Stimulated activated CD4-positive, alpha-beta T cell treated with anti-CD3 and anti-CD28 coated beads, TNF-alpha, amount 100 ng/mL, for 1 hour (primary cell): ENCODE measurements around the gene ST6GAL1.
"Not testable (repeated sequence)": the region's sequence is repeated elsewhere in the genome, so short reads cannot be mapped to it uniquely, and the experiment has no call there.

Experiments
- DNase-seq, 3 donors: peaks; one replicate each; pipeline ENCODE4 v3.0.0-alpha.2; 2020; ENCODE audit warnings: low read depth in 3 of 3, low spot score in 1 of 3

The ST6GAL1 gene

DNA sequence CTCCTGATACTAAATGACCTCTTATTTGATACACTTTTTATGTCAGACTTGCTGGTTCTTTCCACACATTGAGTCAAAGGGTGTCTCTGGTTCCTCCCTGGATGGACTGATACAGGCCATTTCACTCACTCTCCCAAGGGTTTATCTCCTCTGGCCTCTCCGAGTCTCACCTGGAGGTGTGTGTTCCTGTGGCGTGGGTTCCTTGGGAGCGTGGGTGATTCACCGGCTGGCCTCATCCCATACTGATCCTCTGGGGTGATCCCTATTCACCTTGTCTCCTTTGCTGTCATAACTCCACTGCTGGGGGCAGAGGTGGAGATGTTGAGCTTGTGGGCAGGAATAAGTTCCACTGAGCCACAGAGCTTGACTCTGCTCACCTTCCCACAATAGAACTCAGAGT, 61.1 kb downstream of the ST6GAL1 start:
- no peak for DNase-seq

DNA sequence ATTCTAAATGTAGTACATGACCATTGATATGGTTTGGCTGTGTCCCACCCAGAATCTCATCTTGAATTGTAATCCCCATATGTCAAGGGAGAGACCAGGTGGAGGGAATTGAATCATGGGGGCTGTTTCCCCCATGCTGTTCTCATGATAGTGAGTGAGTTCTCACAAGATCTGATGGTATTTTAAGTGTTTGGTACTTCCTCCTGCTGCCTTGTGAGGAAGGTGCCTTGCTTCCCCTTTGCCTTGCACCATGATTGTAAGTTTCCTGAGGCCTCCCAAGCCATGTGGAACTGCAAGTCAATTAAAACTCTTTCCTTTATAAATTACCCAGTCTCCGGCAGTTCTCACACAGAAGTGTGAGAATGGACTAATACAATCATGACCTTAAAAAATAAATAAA, 61.8 kb downstream of the ST6GAL1 start:
- not testable (repeated sequence) for DNase-seq

DNA sequence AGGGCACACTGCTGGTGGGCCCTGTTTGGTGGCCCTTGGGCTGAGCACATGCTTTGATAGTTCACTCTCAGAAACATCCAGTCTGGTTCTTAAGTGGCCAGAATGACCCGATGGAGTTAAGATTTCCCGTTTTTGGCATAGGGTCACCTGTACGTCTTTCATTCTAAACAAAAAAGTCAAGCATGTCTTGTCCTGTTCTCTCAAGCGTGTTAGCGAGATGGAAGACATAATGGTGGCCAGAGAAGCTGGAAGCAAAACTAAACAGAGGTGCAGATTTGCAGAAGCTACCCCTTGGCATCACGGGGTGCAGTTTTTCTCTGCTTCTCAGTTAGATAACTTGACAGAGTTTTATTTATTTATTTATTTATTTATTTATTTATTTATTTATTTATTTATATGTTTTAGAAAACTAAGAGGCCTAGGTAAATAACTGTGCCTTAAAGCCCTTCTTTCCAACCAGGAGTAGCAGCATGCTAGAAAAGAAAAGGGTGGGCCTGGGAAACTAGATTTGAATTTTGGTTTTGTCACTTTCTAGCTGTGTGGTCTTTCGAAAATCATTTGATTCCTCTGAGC, 63.0 kb downstream of the ST6GAL1 start:
- no peak for DNase-seq

DNA sequence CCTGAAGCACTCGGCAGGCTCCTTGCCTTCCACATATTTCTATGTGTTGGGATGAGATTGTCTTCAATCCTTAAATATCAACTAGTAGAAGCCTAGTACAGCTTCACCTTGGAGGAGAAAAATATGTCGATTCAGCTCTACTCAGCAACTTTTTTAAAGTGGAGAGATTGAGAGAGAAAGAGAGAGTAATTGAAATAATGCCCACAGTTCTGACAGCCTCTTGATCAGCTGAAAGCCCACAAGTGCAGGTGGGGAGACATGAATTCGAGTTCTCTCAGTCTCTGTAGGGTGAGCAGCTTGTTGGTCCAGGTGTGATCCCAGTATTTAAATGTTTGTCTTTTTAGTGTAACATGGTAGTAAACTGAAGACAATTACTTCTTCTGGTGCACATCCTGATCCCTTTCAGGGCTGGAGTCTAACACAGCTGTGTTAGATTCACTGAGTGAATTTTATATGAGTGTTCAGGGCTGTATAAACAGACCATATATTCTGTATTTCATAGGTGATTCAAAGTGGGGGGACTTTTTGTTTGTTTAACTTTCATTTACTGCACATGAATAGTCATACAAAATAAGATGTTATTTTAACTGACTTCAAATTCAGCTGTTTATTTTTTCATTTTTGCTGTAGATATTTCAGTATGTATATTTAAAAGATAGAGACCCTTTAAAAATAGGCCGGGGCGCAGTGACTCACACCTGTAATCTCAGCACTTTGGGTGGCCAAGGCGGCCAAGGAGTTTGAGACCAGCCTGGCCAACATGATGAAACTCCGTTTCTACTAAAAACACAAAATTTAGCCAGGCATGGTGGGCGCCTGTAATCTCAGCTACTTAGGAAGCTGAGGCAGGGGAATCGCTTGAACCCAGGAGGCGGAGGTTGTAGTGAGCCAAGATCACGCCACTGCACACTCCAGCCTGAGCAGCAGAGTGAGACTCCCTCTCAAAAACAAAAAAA, 64.0 kb downstream of the ST6GAL1 start:
- no peak for DNase-seq

DNA sequence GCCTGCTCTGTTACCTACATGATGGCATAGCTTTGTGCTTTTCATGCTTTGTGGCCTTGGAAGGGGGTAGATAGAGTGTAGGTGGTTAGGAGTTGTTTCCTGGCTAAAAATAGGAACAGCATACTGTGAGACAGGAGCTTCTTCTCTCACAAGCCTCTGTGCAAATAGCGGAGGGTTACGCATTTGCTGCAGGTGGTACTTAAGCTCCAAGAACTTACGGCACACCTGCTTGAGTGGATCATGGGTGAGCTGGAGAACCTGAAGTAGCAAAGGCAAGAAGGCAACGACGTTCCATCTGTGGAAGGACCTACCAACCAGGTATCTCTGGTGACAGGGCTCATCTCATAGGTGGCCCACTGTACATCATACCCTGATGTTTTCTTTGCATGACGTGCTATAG, 66.0 kb downstream of the ST6GAL1 start:
- DNase-seq = no peak

DNA sequence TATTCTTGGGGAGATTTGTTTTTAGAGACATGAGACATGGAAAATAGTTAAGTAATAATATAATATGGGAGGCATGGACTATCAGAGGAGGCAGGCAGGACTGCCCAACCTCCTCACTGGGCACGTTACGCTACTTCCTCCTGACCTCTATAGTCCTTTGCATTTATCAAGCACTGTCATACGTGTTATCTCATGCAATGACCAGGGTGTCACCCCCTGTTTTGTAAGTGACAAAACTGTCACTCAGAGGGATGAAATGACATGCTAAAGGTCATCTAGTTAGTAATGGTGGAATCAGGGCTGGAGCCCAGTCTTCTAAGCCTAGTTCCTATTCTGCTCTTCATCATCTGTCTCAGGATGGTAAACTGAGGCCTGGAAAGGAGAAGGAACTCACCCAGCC, 66.7 kb downstream of the ST6GAL1 start:
- DNase-seq = no peak

DNA sequence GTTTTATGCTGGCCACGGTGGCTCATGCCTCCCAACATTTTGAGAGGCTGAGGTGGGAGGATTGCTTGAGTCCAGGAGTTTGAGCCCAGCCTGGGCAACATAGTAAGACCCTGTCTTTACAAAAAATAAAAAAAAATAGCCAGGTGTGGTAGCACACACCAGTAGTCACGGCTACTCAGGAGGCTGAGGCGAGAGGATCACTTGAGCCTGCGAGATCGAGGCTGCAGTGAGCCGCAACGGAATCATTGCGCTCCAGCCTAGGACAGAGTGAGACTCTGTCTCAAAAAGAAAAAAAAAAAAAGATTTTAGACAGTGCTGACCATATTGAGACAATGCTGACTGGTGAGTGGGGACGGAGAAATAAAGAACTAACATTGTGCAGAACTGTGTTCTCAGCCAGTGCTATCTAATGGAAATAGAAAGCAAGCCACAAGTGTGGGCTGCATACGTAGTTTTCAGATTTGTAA, 67.2 kb downstream of the ST6GAL1 start:
- DNase-seq = no peak

DNA sequence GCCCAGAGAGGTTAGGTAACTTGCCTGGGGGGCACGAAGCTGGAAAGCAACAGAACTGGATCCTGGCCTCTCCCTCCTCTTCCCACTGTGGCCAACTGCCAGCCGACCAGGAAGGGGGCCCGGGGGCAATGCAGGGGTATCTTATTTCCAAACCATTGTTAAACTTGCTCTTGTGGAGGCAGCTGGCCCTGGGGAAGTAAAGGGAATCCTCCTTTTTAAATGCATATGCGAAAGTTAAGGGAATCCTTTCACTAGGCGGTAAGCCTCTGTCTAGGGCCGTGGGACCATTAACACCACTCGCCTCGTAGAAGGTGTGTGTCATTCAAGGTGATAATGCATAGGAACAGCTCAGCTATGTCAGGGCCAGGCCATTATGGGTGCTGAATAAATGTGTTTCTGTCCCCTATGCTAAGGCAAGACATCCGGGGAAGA, 68.6 kb downstream of the ST6GAL1 start:
- no peak for DNase-seq

DNA sequence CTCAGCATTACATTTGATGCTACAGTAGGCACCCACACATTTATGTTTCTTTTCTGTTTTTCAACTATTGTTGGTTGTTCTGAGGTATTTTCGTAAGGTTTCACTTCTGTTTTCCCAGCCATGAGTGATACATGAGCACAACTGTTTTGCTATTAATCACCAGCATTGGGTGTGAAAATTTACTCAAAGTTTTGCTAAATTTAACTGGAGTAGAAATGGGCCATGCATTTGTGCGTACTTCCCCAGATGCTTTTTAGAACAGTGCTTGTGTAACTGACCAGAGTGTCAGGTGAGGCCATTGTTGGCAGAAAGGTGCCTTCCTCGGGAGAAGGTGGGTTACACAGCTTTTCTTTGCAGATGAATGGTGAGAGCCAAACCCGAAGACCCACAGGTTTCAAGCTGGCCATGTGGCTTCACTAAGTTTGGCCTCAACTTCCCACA, 70.4 kb downstream of the ST6GAL1 start:
- no peak for DNase-seq

DNA sequence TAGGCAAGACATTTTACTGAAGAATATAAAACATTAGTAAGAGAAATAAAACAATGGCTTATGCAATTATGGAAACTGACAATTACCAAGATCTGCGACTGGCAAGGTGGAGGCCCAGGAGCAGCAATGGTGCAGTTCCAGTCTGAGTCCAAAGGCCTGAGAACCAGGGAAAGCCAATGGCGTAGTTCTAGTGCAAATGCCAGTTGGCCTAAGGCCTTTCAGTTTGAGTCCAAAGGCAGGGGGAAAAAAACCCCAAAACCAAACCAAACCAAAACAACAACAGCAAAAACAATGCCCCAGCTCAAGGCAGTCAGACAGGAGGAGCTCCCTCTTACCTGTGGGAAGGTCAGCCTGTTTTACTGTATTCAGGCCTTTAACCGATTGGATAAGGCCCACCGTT, 72.6 kb downstream of the ST6GAL1 start:
- DNase-seq = no peak

DNA sequence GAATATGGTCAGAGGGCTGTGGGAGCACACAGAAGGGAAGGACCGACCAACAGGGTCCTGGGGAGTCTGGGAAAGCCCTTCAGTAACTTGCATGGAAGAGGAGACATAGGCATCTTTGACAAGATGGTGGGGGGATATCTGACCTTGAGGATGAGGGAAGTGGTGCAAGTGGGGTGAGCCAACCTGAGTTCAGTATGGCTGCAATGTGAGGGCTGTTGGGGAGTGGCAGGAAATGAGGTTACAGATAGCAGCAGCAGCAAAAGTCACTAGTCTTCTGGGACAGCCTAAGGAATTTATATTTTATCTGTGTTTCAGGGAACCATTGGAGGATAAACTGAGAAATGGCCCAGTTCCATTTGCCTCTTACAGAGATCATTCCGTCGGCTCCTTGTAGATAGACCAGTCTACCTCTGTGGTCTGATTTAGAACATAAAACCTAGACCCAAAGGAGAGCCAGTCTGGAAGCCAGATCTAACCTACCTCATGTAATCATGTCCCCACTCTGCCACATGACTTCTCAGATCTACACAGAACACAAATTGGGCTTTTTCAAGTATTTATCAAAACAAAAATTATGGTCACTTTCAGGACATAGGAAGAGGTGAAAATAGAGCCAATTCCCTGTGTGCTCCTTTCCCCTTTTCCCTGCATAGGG, 75.6 kb downstream of the ST6GAL1 start:
- no peak for DNase-seq

DNA sequence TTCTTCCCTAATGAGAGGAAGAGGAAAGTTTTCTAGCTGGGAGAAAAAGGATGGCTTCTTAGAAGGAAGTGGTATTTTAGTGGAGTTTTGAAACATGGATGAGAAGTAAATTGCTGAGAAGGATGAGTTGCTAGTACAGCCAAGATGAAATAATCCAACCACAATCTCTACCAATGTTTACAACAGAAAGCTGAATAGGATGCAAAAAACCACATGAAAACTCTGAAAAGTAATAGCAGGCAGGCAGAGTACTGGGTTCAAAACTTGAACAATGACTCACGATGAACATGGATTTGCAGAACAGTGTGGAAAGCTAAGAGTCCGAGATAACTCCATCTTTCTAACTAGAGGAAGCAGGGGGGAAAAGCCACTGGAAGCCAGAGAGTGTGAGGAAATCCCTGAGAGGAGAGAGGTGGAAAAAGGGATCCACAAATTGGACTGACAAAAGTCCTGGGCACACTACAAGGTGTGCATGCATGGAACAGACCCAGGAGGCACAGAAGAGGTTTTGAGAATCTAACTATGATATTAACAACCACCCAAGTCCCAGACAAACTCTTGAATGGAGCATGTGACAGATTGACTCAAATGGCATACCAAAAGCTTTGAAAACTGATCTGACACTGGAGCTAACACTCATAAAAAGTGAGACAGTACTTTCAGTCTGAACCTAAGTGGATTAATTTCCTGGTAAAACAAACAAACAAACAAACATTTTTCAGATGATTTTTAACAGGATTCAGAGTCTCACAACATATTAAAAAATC, 76.7 kb downstream of the ST6GAL1 start:
- no peak for DNase-seq

DNA sequence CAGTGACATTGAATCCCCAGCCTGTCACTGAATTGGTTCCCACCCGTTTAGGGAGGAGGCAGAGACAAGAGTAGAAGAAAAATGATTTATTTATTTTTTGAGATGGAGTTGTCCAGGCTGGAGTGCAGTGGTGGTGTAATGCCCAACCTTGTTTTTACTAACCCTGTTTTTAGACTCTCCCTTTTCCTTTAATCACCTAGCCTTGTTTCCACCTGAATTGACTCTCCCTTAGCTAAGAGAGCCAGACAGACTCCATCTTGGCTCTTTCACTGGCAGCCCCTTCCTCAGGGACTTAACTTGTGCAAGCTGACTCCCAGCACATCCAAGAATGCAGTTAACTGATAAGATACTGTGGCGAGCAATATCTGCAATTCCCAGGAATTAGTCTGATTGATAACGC, 80.1 kb downstream of the ST6GAL1 start:
- DNase-seq = not testable (repeated sequence)

DNA sequence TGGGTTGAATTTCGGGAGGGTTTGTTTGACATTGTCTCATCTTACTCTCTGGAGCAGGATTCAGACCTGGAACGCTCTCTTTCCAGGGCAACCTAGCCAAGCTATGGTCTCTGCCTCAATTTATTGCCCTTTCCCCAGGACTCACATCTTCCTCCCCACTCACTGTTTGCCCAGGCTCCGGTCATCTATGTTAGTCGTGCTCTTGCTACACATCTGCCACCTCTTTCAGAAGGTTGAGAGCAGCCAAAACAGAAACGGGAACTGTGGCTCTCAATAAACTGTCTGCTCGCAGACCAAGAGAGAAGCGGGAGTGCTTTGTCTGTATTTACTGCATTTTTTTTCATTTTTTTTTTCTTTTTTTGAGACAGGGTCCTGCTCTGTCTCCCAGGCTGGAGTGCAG, 81.6 kb downstream of the ST6GAL1 start:
- no peak for DNase-seq

DNA sequence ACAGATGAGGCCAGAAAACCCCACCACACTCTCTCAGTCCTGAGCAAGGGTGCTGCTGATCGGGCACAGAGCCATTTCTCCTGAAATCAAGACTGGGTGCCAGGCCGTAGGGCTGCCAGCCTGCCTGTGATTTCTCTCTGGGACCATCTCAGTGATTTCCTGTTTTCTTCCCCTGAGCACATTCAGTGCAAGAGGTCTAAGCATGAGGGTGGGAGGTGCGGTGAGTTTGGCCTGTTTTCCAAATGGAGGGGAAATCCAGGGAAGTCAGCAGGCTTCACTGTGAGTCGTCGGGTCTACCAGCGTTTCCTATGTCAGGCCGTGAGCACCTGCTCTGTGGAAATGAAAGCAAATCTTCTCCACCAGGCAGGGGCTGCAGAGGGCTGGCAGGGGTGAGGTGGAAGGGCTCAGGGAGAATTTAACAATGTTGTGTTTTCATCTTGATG, 82.3 kb downstream of the ST6GAL1 start:
- DNase-seq = peak in 2 of 3 donors; percentile 16 to 39

DNA sequence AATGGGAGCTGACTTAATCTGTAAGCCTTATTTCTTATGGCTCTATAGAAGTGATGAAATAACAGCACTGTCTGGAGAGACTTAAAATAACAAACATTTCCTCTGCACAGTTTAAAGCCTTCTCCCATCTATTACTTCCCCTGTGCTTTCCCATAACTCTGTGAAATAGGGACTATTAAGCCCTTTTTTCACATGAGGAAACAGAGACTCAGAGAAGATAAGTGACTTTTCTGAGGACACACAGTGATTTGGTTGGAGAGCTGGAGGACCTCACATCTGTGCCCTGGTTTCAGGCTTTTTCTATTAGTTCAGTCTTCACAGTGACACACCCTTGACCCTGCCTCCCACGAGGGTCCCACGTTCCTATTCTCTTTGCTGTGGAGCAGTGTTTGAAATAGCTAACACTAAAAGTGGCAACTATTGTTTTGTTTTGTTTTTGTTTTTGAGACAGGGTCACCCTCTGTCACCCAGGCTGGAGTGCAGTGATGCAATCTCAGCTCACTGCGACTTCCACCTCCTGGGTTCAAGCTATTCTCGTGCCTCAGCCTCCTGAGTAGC, 82.9 kb downstream of the ST6GAL1 start:
- no peak for DNase-seq

DNA sequence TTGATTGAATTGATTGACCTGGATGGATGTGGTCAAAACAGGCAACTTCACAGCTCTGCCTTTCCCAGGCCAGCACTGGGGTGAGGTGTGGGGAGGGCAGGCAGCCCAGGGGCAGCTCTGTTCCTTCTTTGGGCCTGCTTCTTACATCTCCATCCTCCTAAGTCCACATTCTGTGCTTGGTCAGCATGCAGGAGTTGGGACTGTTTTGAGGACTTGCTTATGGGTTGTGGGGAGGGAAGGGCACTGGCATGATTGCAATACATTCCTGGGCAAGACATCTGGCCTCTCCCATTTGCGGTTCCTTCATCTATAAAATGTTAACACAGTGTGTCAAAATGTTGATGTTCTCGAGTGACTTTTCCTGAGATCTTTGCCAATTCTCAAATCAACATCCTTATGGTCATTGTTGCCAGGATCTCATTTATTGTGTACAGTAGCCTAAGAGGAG, 84.1 kb downstream of the ST6GAL1 start:
- no peak for DNase-seq

DNA sequence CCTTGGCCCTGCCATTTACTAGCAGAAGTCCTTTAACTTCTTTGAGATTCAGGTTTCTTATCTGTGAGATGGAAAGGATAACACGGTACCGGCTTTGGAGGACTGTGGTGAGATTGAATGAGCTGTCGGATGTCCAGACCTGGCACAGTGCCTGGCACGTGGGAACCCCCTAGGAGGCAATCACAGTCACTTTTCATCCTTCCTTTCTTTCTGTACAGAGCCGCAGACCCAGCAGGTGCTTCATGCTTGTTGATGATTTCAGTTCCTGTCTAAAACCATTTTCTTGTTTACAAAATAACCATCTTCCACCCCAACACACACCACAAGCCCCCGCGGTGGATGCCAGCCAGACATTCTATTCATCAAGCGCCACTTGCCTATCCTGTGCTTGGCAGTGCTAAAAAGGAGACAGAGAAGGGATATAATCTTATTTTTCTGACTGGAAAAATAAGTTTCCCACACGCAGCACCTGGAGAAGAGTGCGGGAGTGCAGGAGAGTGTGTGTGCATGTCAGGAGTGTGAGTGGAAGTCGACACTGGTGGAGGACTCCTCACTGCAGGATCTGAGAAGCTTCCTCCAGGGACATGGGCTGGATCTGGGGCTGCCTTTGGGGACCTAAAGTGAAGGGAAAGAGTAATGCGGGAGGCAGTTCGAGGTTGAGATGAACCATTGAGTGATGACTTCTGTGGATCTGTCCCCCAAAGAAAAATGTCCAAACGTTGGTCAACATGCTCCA, 85.7 kb downstream of the ST6GAL1 start:
- DNase-seq = no peak

DNA sequence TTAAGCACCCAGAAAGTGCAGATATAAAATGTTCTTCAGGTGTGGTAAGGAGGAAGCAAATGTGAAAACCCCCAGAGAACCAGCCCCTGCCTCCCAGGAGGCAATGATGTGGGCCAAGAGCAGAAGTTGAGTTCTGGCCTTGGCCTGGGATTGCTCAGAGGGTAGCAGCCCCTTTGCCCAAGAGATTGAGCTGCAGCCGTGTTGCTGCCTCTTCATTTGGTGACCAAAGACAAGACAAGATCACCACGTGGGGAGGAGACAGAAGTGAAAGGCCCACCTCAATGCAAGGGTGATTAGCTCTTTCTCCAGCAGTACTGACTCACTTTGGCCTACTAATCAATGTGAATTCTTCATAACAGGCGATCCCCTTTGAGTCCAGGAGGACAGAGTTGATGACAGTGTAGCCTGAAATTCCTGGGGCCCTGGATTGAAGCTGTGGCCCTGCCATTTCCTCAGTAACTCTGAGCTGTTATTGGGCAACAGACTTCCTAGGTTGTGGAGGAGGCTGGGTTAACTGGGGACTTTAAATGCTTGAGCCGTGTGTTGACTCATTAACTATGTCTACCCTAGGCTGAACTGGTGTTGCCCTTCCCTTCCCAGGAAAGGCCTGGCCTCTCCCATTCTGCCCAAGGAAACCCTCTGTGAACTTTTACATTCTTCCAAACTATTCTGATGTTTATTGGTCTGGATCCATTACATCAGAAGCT, 86.5 kb downstream of the ST6GAL1 start:
- no peak for DNase-seq
